HTERT RPE-1 (cell line): Measurements from ENCODE around the gene HEMK1.

ENCODE experiments used
- in situ Hi-C: fragments of 300-500 bp; cut with MboI; formaldehyde crosslinking; loops from 4 replicates; pipeline ENCODE4 v1.14.3; 2020; ENCODE audit warnings: low sequenced_read_pairs

HEMK1 gene

DNA sequence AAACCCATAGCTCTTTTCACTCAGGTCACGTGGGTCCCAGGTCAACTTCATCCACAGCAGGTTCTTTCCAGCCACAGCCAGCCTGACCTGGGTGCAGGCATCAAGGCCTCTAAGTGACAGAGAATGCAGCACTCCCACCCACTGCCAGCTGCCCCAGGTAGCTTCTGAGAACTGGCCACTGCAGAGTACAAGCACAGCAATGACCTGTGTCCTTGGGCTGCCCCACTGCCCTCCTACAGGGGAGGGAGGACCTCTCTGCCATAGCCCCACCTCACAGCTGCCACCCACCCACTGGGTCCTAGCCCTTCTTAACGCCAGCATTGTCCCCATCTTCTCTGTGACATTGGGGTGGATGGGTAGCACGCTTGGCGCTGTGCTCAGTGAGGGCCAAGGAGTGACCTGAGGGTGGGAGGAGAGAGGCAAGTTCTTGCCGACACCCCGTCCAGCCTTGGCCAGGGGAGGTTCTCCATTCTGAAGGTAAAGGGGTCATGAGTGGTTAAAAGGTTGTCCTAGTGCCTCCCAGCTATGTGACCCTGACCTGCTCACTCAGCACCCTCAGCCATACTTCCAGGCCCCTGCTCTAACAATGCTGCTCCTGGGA is 29.9 kb downstream of the HEMK1 start:
- in situ Hi-C loops, result no loop called here

DNA sequence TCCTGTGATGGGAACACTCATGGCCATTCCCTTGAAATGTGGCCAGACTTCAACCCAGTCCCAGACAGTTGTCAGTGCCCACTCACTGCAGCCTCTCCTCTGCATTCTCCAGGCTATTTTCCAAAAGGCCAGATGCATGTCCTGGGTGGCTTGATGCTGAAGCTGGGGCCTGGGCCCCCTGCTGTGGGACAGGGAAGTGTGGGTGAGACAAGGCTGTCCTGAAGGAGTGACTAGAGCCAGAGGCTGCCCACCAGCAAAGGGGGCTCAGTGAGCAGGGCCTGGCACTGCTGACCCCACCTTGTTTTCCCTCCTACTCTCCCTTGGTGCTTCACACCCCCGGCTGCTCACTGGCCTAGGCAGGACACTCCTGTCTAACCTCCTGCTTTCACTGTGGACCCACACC is 30.4 kb downstream of the HEMK1 start:
- in situ Hi-C loops, result no loop called here

DNA sequence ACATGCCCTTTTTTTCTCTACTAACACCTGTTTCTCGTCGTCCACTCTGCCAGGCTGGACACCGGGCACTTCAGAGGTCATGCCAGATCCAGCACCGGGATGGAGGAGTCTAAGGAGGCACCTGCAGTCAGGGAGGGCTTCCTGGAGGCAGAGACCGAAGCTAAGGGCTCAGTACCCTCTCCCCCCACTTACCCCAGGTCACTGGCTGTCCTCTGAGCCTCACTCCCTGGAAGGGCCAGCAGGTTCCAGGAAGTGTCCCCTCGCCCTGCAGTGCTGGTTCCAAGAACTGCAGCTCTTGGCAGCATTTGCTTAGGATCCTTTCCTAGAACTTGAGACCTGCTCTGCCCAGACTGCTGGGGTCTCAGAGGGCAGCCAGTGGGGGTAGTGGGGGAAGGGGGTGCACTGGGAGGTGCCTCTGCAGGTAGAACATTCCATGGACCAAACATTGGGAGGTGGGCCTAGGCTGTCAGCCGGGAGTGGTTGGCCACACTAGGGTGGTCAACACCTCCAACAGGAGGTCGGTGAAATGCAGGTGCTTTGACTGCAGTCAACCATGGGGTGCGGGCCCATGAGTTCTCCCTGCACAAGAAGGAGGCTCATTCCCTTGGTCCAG is 30.9 kb downstream of the HEMK1 start:
- in situ Hi-C loops, result no loop called here

DNA sequence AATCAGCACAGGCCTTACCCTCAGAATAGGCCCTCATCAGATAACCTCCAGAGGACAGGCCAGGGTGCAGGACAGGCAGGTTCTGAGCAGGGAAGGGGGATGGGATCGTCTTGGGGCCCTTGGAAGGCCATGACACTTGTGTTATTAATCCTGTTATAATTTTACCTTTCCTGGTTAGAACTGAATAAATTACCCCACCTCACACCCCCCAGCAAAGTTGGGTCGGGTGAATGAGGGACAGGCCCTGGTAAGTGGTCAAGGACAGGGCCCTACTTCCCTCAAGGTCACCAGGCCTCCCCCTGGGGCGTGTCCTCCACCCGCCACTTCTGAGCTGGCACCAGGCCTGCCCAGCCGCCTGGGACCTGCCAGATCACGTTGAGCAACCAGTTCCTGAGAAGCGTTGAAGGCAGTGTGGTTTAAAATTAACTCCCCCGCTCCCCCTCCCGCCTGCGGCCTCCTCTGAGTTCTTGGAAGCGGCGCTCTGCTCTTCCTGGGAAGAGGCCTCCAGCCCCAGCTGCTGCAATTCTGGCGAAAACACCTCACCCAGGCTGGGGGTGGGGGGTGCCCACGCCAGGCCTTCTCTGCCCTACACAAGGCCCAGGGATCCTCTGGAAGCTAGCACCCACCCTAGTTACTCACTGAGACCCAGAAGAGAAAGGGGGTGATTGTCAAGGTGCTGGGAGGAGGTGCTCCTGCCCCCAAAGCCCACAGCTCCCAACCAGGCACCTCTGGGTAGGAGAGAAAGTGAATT is 31.7 kb downstream of the HEMK1 start:
- in situ Hi-C loops, result no loop called here

DNA sequence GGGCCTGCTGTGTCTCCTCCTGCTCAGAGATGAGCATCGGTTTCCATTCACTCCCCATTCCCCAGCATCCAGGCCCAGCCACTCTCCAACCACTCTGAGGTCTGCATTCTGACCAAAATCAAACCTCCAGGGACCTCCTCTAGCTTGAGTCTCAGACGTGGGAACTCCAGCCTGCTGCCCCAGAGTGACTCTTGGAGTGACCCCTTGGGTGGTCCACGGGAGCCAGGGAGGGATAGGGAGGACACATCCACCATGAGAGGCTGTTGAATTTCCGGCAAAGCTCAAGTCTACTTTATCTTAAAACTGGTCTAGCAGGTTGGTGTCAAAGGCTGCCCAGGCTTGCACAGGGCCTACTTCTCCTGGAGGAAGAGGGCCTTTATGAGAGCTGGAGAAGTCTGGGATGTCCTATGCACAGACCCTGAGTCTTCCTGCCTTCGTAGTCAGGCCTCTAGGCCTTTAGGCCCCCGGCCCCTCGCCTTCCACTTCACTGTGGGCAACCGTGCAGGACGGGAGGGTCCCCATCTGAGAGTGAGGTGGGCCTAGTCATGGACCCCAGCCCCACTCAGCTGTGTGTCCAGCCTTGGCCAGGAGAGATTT is 33.4 kb downstream of the HEMK1 start:
- in situ Hi-C loops, result no loop called here

DNA sequence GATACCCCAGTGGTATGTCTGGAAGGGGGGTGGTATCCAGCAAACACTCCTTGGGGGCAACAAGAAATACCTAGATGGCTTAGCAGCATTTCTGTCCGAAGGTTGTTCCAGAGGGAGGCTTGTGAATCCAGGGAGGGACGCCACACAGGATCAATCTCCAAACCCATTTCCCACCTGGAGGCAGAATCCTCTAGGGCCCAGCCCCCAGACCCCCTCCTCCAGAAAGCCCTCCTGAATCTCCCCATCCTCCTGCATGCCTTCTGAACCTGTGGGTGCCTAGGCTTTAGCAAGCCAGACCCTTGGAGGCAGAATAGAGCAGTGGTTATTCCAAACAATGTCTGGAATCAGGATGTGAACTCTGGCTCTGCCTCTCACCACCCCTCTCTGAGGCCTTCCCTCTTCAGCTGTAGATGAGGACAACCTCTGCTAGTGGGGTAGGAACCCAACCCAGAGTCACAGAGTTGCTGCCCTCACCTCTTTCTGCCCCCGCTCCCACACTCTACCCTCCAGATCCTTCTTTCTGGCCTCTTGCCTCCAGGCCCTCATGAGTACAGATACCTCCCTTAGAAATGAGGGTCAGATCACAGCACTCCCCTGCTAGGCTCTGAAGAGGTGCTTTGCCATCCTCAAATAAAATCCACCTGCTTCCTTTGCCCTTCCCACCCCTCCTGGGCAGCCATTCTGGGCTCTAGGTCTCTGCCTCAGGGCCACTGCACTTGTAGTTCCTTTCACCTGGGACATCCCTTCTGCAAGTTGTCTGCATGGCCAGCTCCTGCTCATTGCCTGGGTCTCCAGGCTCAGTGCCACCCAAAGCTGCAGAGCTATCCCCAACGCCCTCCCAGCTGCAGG is 34.2 kb downstream of the HEMK1 start:
- in situ Hi-C loops, result no loop called here

DNA sequence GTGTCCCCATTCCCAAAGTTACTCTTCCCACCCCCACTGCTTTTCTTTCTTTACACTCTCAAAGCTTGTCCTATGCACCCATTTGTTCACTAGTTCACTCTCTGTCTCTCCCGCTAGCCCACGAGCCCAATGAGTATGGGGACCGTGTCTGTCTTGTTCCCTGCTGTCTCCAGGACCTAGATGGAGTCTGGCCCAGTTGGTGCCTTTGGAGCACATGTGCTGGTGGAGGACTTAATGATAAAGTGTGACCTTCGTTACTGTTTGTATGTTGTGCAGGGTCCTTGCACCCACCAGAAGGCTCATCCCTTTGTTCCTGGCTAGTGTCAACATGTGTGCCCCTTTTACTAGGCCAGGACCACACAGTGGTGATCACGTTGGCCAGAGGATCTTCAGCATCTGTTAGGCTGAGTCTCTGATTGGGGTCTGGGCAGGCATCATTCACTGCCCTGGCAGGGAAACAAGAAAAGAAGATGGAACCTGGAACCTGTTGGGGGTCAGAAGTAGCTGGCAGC is 34.8 kb downstream of the HEMK1 start:
- in situ Hi-C loops, result no loop called here

DNA sequence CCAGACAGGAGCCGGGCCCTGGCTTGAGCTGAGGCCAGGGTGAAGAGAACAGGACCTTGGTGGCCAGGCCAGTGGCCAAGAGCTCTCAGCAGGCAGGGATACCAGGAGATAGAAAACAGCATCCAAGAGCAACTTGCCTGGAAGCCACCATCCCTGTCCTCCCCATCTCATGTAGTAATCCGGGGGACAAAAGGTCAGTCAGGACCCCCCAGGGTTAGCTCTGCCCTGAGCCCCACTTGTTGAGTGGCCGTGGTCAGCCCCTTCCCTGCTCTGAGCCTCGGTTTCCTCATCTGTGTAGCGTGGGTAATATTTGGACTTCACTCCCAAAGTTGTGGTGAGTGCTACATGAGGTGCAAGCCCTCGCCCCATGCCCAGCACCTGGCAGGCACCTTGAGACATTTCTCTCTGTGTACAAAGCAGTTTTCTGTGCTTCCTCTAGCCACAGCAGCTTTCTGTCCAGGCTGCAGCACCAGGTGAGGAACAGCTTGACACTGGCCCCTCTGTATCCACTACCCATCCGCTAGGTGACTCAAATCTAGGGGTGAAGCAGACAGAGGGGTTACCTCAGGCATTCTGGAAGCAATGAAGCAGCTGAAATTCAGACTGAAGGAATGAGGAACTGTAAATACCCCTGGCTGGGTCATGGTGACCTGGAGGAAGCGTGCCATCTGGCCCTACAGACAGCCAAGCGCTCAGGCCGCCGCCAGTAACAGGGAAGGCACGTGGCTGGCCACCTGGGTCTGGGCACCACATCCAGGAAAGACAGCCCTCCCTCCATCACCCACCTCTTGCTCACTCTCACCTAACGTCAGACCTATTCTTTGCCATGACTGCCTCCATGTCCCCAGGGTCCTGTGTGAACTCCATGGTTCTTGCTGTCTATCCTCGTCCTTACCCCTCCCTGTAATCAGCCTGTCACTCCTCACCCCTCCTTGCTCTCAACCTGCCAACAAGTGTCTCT is 35.6 kb downstream of the HEMK1 start:
- in situ Hi-C loops, result no loop called here

DNA sequence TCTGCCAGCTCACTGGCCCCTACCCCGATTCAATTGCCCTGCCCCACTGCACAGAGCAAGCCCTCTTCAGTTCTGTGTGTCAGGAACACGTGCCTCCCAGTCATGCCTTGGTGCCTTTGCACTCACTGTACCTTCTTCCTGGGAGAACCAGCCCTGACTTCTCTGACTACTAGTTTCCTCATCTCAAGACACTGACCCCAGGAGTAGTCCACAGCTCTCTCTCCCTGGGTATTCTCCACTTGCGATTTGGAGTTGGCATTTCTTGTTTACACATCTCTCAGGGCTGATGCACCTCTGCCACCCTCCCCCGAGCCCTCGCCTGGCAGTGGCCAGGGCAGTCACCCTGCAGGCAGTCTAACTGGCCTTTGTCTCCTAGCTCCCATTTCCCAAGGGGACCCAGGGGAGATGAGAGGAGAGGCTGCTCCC is 36.6 kb downstream of the HEMK1 start:
- in situ Hi-C loops, result no loop called here

DNA sequence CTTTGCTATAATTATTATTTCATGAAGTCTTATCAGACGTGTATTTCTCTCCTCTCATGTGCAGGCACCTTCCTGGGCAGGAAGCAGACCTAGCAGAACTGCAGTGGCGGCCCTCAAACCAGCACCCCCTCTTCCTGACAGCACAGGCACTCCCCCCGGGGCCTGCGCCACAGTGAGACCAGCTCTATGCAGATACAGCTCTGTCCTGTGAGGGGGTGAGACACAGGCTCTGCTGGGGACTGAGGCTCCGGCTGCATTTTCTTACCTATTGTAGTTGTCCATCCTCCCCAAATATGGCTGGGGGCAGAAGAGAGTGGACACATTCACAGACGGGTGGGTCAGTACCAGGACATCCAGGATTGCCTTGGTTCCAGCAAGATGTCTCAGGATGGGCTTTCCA is 37.3 kb downstream of the HEMK1 start:
- in situ Hi-C loops, result no loop called here

DNA sequence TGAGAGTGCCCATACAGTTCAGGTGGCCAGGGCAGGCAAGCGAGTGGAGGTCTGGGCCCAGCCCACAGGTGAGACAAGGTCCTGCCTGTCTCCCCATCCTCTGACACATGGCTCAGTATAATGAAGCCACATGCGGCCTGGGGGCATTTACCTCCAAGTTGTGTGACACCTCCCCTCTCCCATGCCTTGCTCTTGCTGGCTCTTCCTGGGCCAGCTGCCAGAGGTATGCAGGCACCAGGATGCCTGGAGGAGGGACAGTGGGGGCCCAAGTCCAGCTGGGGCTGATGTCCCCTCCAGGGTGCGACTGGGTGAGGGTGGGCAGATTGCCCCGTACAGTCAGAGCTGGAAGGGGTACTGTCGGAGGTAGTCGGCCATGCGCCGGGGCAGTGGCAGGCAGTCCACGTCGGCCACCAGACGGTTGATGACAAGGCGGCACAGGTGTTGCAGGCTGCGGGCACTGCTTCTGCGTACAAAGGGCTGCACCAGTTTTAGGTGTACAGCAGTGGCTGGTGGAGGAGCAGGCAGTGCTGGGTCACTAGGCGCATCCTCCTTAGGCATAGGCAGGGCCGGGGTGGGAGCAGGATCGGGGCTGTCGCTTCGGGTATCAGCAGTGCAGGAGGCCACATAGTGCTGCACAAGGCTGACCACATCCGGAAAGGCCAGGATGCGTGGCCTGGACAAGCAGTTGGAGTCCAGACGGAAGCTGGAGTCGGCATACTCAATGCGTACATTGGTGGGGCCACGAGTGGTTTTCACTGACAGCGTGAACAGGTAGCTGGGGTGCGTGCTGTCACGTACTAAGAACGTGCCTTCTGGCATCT is 38.2 kb downstream of the HEMK1 start:
- in situ Hi-C loops, result no loop called here

DNA sequence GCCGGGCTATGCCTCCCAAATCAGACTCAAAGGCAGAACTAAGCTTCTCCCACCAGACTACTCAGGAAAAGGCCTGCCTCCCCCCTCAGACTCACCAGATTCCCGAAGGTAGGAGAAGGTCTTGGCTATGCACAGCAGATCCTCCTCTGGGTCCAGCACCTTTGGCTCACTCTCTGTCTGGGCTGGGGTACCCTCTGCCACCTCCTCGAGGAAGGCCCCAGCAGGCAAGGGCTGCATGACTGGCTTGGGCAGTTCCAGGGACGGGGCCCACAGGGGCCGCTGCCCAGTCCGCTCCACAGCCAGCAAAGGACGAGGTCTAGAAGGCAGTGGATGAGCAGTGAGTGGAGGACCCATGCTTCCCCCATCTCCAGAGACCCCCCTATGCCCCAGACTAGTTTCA is 39.0 kb downstream of the HEMK1 start:
- in situ Hi-C loops, result no loop called here

DNA sequence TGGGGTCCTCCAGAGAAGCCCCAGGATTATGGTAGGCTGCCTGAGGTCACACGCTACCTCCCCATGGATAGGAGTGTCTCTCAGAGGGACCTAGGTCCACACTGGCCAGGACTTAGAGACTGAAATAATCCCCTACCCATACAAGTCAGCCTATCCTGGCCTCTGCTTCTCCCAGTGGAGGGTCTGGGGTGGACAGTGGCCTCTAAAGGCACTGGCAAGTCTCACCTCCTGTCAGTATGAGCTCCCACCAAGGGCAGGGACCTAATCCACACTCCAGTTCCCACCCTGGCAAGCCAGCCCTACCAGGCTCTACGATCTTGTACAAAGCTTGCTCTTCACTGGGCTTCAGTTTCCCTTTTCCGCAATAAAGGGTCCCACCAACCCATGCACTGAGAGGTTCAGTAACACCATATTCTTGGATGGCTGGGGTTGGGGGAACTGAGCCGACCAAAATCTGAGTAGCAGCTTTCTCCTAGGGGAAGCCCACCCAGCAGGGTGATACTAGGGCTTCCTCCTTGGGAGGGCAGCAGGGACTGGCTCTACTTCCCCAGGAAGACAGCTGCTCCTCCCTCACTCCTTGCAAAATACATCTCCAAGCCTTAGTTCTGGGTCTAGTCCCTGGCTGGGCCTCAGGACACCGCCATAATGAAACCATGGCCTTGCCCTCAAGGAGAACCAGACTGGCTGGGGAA is 39.9 kb downstream of the HEMK1 start:
- in situ Hi-C loops, result no loop called here

DNA sequence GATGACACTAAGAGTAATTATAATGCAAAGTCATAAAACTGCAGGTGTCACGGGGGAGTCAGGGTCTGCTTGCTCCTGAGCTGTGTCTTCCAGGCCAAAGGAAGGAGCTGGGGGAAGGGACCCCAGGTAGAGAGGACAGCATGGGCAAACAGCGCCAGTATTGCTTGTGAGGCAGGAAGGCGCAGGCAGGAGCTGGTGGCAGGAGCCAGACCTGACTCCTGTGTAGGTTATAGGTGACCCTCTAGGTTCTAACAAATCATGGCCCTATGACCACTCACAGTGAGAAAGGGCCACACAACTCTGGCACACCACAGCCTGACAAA is 40.4 kb downstream of the HEMK1 start:
- in situ Hi-C loops, result no loop called here

DNA sequence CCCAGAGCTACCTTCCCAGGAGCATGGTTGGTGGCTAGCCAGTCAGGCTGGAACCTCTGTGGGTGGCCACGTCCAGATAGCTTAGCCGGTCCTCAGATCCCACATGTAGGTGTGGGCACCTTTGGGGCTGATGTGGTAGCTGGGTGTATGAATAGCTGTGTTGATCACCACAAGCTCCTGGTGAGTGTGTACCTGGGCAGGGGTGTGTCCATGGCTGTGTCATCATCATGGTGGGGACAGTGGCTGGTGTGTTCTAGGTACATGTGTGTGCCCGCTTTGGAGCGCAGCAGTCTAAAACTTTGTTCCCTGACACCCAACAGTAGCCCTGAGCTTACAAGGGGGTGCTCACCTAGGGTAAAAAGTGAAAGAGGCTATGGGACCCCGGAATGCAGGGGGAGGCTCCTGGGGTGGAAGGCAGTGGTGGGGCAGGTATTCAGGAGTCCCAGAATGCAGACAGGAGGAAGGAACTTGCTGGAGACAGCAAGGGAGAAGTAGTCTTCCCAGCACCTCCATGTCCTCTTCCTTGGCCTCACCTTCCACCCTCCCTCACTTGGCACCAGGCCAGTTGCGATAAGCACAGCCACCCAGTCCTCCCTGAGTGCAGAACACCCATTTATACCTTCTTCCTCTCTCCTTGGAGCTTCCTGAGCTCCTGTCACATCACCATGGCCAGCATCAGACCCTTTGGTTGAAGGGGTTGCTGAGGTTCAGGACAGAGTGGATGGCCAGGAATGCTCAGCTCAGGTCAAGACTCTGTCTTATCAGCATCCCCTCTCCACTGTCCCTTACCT is 41.1 kb downstream of the HEMK1 start:
- in situ Hi-C loops, result no loop called here

DNA sequence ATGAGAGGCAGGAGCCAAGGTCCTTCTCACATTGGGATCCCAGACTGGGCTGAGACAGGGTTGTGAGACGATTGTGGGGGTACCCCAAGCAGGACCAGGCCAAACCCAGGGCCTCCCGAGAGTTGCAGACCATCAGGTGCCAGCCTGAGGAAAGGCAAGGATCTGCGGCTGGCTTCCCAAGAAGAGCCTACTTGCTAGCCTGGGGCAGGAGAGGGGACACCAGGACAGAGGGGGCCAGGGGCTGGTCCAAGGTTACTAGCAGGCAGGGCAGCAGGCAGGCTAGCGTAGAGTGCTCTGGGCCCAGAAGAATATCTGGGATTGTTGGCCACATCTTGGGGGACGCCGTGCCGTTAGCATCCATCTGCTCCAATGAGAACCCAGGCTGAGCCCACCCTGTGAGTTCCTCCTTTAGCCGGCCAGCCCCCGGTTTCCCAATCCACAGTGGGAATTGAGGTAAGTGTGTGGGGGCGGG is 41.7 kb downstream of the HEMK1 start:
- in situ Hi-C loops, result no loop called here

DNA sequence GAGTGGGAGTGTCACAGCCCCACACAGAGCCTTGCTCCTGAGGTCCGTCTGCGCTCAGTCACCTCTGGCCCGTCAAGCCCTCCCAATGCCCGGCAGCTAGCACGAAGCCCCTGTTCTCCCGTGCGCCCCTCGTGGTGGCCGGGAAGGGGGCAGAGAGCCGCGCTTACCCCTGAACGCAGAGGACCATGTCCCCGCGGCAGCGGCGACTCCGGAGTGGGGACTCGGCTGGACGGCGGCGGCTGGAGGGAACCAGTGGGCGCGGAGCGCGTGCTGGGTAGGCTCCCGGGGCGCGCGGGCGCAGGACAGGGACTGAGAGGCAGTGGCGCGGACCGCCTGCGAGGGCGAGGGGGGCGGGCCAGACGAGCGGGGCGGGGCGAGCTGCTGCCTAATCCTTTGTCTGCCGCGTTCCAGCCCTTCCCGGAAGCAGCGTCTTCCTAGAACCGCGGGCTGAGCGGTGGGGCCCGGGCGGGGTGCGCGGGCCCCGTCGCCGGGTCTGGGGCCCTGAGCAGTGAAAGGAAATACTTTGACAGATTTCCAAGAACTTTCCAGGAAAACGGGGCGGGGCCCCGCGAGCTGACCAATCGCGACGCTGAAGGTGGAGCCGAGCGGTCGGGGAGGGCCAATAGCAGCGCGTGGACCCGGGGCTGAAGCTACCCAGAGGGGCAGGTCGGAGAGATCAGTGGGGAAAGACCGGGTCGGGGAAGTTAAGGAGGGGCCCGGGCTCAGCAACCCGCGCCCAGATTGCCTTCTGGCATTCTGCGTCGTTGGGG is 42.3 kb downstream of the HEMK1 start, which contains the start of gene CISH:
TSS of gene CISH (minus strand) at position 311 of the 770 bp plus-strand sequence. CDS start at position 187, 124 bp downstream.
- in situ Hi-C loops, result no loop called here
